ENCODE measurements around the gene PTPN21. TPM values are rescaled to one million over a fixed set of nuclear protein-coding genes. Genes with fewer than 3 reads are reported as not detected.

PTPN21 gene
- polyA plus RNA-seq, 2 of the 4 experiments (the other 2 are of a cell fraction), result 6.5 to 8.3 TPM

DNA sequence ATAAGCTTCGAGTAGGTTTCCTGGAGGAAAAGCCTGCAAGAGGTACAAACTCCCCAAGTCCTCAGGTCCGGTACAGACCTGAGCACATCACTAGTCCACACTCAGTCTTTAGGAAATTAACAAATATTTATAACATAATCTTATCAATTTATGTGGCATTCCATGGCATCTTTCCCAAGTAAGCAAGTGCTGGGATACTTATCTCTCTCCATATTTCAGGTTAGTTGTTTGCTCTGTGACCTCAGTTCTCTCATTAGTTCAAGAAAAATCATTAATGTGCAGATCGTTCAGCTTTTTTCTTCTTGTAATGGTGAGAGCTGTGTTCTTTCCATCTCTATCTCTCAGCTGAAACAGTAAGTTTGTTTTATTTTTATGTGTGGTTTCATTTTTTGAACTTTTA, 134.6 kb downstream of the PTPN21 start:
- CTCF ChIA-PET, result no interaction called here

DNA sequence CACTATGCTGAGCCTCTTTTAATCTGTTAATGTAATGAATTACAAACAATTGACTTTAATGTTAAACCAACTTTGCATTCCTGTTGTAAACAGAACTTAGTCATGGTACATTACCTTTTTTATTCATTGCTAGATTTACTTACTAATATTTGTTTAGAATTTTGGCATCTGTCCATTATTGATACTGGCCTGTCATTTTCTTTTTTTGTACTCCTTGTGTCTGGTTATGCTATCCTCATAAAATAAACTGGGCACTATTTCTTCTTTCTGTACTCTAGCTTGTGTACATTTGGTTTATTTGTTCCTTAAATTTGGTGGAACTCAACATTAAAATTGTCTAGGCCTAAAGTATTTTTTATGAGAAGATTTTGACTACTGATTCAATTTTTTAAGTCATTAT, 137.2 kb downstream of the PTPN21 start:
- TF ChIP-seq TP53 (CRISPR knock-in tag; IDR thresholded peaks at IDR 0.05) (no peak), MAFK (IDR thresholded peaks at IDR 0.05; ENCODE audit: partially characterized antibody) (no peak), HEYL (CRISPR knock-in tag; IDR thresholded peaks at IDR 0.05) (no peak), PHF8 (IDR thresholded peaks at IDR 0.05; ENCODE audit: borderline replicate concordance, low read depth) (no peak), HOXB5 (CRISPR knock-in tag; IDR thresholded peaks at IDR 0.05) (no peak), BHLHE40 (IDR thresholded peaks at IDR 0.05; ENCODE audit: low read depth, low read length) (no peak), USF2 (IDR thresholded peaks at IDR 0.05) (no peak), RFX5 (IDR thresholded peaks at IDR 0.05) (no peak), TFCP2L1 (CRISPR knock-in tag; IDR thresholded peaks at IDR 0.05) (no peak), FOSL2 (IDR thresholded peaks at IDR 0.05) (no peak), FOSL2 (CRISPR knock-in tag; IDR thresholded peaks at IDR 0.05) (no peak), KDM1A (IDR thresholded peaks at IDR 0.05; ENCODE audit: low read depth) (no peak), ZSCAN20 (CRISPR knock-in tag; IDR thresholded peaks at IDR 0.05) (no peak), ZC3H11A (IDR thresholded peaks at IDR 0.05) (no peak), FOXS1 (CRISPR knock-in tag; IDR thresholded peaks at IDR 0.05) (no peak), POLR2AphosphoS2 (conservative IDR thresholded peaks at IDR 0.05; ENCODE audit: low read length) (no peak), RARB (CRISPR knock-in tag; IDR thresholded peaks at IDR 0.05) (no peak), ATOH8 (CRISPR knock-in tag; IDR thresholded peaks at IDR 0.05; ENCODE audit: low read depth) (no peak), ZFP36 (IDR thresholded peaks at IDR 0.05; ENCODE audit: borderline replicate concordance, partially characterized antibody) (no peak), GATA3 (IDR thresholded peaks at IDR 0.05; ENCODE audit: borderline replicate concordance) (no peak)
- TF ChIP-seq, protein P1, sequence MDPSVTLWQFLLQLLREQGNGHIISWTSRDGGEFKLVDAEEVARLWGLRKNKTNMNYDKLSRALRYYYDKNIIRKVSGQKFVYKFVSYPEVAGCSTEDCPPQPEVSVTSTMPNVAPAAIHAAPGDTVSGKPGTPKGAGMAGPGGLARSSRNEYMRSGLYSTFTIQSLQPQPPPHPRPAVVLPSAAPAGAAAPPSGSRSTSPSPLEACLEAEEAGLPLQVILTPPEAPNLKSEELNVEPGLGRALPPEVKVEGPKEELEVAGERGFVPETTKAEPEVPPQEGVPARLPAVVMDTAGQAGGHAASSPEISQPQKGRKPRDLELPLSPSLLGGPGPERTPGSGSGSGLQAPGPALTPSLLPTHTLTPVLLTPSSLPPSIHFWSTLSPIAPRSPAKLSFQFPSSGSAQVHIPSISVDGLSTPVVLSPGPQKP (IDR thresholded peaks at IDR 0.05; ENCODE audit: low read depth, low read length), result no peak
- H3K9me3 ChIP-seq, result peaks cover 17% of the 10 kb centered on the region; the same call in 2 of the 3 replicates
- FAIRE-seq, result no peak
- CTCF ChIA-PET, result no interaction called here
- POLR2A ChIA-PET, result no interaction called here
- no peak overlapping the region for H3K4me3 ChIP-seq
- DNase-seq (ENCODE audit: low read depth in 1 of 2, low spot score in 1 of 2), result no peak
- no peak overlapping the region for H3K27ac ChIP-seq
- ATAC-seq, result no peak
- H3K4me1 ChIP-seq, result no peaks in the 10 kb centered on the region
- H3K4me2 ChIP-seq, result no peak overlapping the region

More for the DNA sequence above, 134.6 kb downstream of the PTPN21 start:
- H3K4me2 ChIP-seq, result no peak overlapping the region
- no peak overlapping the region for H3K4me3 ChIP-seq
- peaks cover 17% of the 10 kb centered on the region; the same call in 2 of the 3 replicates for H3K9me3 ChIP-seq
- DNase-seq (ENCODE audit: low read depth in 1 of 2, low spot score in 1 of 2) (no peak), ATAC-seq (no peak), FAIRE-seq (no peak)
- TF ChIP-seq NFE2L2 (conservative IDR thresholded peaks at IDR 0.05; ENCODE audit: low read length) (no peak), NR3C1 (IDR thresholded peaks at IDR 0.05) (no peak), NPAS2 (CRISPR knock-in tag; IDR thresholded peaks at IDR 0.05; ENCODE audit: borderline replicate concordance) (no peak), ZFP36 (IDR thresholded peaks at IDR 0.05; ENCODE audit: borderline replicate concordance, partially characterized antibody) (no peak), PHF8 (IDR thresholded peaks at IDR 0.05; ENCODE audit: borderline replicate concordance, low read depth) (no peak), POLR2AphosphoS2 (conservative IDR thresholded peaks at IDR 0.05; ENCODE audit: low read length) (no peak), CTCF (IDR thresholded peaks at IDR 0.05) (no peak), CBX8 (IDR thresholded peaks at IDR 0.05) (no peak), EP300 (IDR thresholded peaks at IDR 0.05) (no peak)
- TF ChIP-seq, protein P1 (IDR thresholded peaks at IDR 0.05; ENCODE audit: low read depth, low read length), result no peak
- TF ChIP-seq, protein P2, sequence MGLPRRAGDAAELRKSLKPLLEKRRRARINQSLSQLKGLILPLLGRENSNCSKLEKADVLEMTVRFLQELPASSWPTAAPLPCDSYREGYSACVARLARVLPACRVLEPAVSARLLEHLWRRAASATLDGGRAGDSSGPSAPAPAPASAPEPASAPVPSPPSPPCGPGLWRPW (IDR thresholded peaks at IDR 0.05), result no peak
- TF ChIP-seq, protein P3, sequence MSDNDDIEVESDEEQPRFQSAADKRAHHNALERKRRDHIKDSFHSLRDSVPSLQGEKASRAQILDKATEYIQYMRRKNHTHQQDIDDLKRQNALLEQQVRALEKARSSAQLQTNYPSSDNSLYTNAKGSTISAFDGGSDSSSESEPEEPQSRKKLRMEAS (IDR thresholded peaks at IDR 0.05), result no peak
- POLR2A ChIA-PET, result no interaction called here
- no peak overlapping the region for H3K27ac ChIP-seq
- WGBS (ENCODE audit: missing lambda C conversion rate), result 84% methylated on average over 3 of the region's 3 CpGs
- H3K4me1 ChIP-seq, result no peaks in the 10 kb centered on the region
